ENCODE results near the gene TUBB4B.
A peak's percentile ranks its signal among the peaks of the same experiment; 100 is the strongest.

Gene TUBB4B

DNA sequence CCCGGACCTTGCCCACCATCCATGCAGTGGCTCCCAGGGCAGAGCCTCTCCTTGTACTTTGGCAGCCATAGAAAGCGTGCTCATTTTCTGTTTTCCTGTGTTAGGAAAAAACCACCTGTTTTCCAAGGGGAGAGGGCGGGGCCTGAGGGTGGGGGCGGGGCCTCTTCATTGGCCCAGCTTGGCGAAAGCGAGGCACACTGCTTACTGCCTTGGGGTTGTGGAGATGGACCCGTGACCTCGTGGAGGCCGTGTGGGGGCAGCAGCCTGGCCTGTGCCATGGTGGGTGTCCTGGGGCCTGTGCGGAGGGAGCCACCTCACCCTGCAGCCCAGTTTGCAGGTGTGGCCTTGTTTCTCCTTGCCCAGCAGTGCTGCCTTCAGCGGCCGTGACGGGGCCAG, 32.0 kb downstream of the TUBB4B start:
- DNase-seq: no peak

GRCh38 chr9:137273611-137274320, 32.7 kb downstream of the TUBB4B start:
- peak; percentile 62 for DNase-seq

- DNase-seq: no peak
Measured at GRCh38 chr9:137275203-137275587, 34.1 kb downstream of the TUBB4B start.

GRCh38 chr9:137275588-137276472, 34.7 kb downstream of the TUBB4B start:
- no peak for DNase-seq

GRCh38 chr9:137276473-137277328, 35.6 kb downstream of the TUBB4B start:
- DNase-seq: no peak

- no peak for DNase-seq
Measured at GRCh38 chr9:137277329-137278041, 36.4 kb downstream of the TUBB4B start, which contains the start of gene TOR4A. TOR4A (plus strand) TSS chr9:137277726; CDS start chr9:137278690, 964 bp downstream.

GRCh38 chr9:137278061-137278701, 37.1 kb downstream of the TUBB4B start:
- DNase-seq: no peak

- DNase-seq: no peak
Measured at GRCh38 chr9:137278721-137279711, 37.9 kb downstream of the TUBB4B start.

DNA sequence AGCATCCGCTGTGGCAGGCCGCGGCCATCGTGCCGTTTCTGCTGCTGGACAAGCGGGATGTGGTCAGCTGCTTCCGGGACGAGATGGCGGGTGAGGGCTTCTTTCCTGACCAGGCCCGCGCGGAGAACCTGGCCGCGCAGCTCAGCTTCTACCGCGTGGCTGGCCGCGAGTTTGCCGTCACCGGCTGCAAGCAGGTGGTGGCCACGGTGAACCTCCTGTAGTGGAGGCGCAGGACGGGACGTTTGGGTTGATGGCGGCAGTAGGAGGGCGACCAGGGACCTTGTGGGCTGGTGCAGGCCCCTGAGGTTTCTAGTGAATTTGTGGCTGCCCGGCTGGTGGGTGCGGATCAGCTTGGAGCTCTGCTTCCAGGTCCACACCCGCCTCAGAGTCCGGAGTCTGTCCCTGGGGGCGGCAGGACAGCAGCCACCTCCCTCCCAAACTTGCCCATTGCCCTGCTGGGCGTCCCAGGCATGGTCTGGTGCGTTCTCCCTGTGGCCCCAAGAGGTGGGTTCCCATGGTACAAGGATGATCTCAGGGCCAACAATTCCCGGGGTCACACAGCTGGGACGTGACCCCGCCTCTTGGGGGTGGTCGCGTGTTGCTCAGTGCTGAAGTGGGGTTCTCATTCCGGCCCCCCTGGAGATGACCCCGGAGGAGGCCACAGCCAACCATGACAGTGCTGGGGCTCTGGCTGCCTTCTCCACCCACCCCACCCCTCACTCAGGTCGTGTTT, 38.8 kb downstream of the TUBB4B start:
- DNase-seq: no peak

DNA sequence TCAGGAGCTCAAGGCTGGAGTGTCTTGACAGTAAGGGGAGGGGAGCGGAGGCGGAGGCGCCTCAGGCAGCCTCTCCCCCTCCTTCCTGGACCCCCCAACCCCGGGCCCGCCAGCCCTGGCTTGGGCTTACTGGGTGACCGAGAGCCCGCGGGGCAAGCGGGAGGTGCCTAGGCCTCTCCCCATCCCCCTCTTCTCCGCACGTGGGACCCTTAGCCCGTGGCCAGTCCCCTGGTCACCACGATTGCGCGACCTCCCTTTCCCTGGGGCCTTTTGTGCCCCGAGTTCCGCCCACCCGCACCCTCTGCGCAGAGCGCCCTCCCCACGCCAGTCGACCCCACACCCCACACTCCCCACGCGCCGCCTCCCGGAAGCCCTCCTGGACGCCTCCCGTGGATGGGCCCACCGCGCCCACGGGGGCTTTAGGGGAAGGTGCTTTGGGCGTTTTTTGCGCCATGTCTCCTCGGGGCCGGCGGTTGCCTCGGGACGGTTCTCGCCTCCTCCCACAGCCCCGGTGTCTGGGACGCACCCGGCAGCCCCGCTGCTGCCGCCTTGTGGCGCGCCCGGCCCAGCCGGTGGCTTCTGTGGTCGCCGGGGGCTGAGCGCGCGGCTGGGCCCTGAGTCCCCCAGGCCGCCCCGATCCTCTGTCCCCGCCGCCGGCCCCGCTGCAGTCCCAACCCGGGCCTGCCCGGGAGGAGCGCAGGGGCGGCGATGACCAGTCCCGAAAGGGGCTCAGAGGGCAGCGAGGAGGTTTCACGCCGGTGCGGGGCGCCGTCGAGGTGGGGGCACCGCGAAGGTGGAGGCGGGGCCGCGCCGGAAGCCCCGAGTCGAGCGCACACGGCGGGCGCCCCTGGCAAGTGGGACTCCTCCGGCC, 39.6 kb downstream of the TUBB4B start:
- DNase-seq: no peak

DNA sequence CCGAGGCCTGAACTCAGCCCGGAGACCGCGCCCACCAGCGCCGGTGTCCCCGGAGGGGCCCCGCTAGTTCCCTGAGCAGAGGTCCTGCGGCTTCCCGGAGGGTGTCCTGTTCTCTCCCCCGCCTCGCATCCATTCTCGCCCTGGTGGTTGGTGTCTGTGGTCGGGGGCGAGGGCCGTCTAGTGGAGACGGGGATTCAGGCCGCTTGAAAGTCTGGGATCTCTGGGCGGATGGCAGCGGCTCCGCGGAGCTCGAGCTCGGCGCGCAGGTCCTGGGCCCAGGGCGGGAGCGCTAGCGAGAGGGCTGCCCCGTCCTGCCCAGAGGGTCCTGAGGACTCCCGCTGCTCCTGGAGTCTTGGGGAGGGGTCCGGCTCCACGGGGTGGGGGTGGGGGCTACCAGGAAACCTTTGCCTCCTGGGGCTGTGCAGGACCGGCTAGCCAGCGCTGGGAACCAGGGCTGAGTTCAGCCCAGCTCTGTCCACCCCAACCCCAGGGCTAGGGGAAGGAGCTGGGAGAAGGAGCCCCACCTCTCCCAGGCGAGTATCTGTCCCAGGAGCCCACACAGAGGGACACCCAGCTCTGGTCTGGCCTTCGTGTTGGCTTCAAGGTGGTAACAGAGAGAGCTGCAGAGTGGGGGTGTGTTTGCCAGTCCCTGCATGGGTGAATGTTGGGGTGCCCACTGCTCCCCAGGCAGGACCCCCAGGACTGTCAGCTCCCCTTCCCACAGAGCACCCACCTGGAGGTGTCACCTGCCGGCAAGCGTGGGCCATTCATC, 40.4 kb downstream of the TUBB4B start:
- DNase-seq: no peak

- no peak for DNase-seq
Measured at GRCh38 chr9:137286975-137287383, 45.9 kb downstream of the TUBB4B start.

DNA sequence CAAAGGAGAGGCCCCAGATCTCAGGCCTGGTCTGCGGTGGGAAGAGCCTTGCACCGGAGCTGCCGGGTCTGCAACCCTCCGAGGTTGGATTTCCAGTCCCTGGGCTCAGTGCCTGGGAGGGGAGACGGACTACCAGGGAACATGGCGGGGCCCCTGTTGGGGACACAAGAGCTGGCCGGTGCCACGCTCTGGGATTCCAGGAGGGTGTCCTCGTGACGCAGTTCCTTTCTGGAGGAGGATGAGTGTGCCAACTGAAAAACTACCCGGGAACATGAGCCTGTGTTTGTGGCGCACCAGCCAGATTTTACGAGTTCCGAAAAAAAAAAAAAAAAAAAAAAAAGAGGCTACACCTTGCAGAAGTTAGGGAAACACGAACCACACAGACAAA, 52.0 kb downstream of the TUBB4B start:
- no peak for DNase-seq
